H1 (cell line): Measurements from ENCODE around the gene ZBTB7A. TPM values are rescaled to one million over a fixed set of nuclear protein-coding genes. Genes with fewer than 3 reads are reported as not detected.

ENCODE experiments used
- CTCF ChIA-PET: fragments of 300-600 bp; sonication (Branson Sonifier 250); formaldehyde crosslinking; loops from one replicate; lab custom pipeline; 2021; ENCODE audit not compliant: partially characterized antibody; lab: Charles Lee
- POLR2A ChIA-PET: fragments of 300-600 bp; sonication (Branson Sonifier 250); formaldehyde crosslinking; loops from one replicate; lab custom pipeline; 2021; ENCODE audit warnings: inconsistent platforms; ENCODE audit not compliant: partially characterized antibody; lab: Charles Lee
- DNase-seq, 2 experiments: peaks; one replicate each; pipeline versions ENCODE4 v3.0.0 to v3.0.0-alpha.2; 2010 to 2022; ENCODE audit warnings: low spot score in 2 of 2, low read depth in 1 of 2, mixed read lengths in 1 of 2
- FAIRE-seq: peaks from 2 replicates; lab custom pipeline; 2011; peaks lifted over from hg19 to GRCh38; lab: Jason Lieb, UNC
- H2AFZ ChIP-seq: 2 replicates; pipeline ENCODE4 v1.8.1; 2012; ENCODE audit warnings: low read length, inconsistent platforms
- H2AK5ac ChIP-seq: 2 replicates; pipeline ENCODE4 v1.6.1; 2013; ENCODE audit warnings: low read depth, low read length
- H2BK120ac ChIP-seq: replicated peaks from 2 replicates; pipeline ENCODE3; 2013; ENCODE audit warnings: low read depth, low read length, inconsistent platforms
- H2BK12ac ChIP-seq: 2 replicates; pipeline ENCODE4 v1.6.1; 2013; ENCODE audit warnings: low read depth, low read length
- H2BK15ac ChIP-seq: 2 replicates; pipeline ENCODE4 v1.6.1; 2013; ENCODE audit warnings: low read length
- H2BK20ac ChIP-seq: 2 replicates; pipeline ENCODE4 v1.6.1; 2013; ENCODE audit warnings: low read length
- H2BK5ac ChIP-seq: 2 replicates; pipeline ENCODE4 v1.6.1; 2013; ENCODE audit warnings: low read depth, low read length
- H3K14ac ChIP-seq: 2 replicates; pipeline ENCODE4 v1.6.1; 2013; ENCODE audit warnings: inconsistent platforms; ENCODE audit not compliant: insufficient read length
- H3K18ac ChIP-seq: 2 replicates; pipeline ENCODE4 v1.6.1; 2013; ENCODE audit warnings: low read length; ENCODE audit errors: extremely low read depth
- H3K23ac ChIP-seq: 2 replicates; pipeline ENCODE4 v1.6.1; 2013; ENCODE audit warnings: inconsistent platforms; ENCODE audit not compliant: insufficient read length
- H3K23me2 ChIP-seq: 2 replicates; pipeline ENCODE4 v1.6.1; 2013; ENCODE audit warnings: low read depth, low read length
- H3K27ac ChIP-seq: 2 replicates; pipeline ENCODE4 v1.6.1; 2011; ENCODE audit warnings: low read depth, low read length, inconsistent platforms
- H3K27me3 ChIP-seq, 4 experiments: replicated peaks in 1 of 4; 1 replicate in 1 of 4; 2 replicates in 3 of 4; pipeline versions ENCODE4 v1.6.1 to v1.8.1; 2011 to 2013; ENCODE audit warnings: low read length in 3 of 4, mild to moderate bottlenecking in 3 of 4, inconsistent platforms in 2 of 4, mixed read lengths in 2 of 4, moderate library complexity in 1 of 4; ENCODE audit not compliant: control insufficient read depth in 3 of 4, insufficient read depth in 3 of 4; ENCODE audit errors: extremely low read depth in 1 of 4
- H3K36me3 ChIP-seq, 4 experiments: 2 replicates each; pipeline versions ENCODE4 v1.6.1 to v1.8.1; 2011 to 2013; ENCODE audit warnings: mild to moderate bottlenecking in 4 of 4, low read length in 3 of 4, moderate library complexity in 2 of 4, control low read depth in 1 of 4, inconsistent platforms in 1 of 4; ENCODE audit not compliant: insufficient read depth in 4 of 4, control insufficient read depth in 2 of 4
- H3K4ac ChIP-seq: replicated peaks from 2 replicates; pipeline ENCODE3; 2013; ENCODE audit warnings: low read length, low read depth, mixed read lengths, inconsistent platforms; ENCODE audit not compliant: insufficient read length
- H3K4me1 ChIP-seq, 4 experiments: replicated peaks in 1 of 4; 1 replicate in 1 of 4; 2 replicates in 3 of 4; pipeline versions ENCODE4 v1.6.1 to v1.8.1; 2011 to 2013; ENCODE audit warnings: low read length in 3 of 4, inconsistent platforms in 2 of 4, mixed read lengths in 1 of 4; ENCODE audit not compliant: insufficient read depth in 4 of 4, control insufficient read depth in 3 of 4
- H3K4me2 ChIP-seq, 2 experiments: 2 replicates each; pipeline versions ENCODE4 v1.6.1 to v1.8.1; 2011 to 2013; ENCODE audit warnings: low read depth in 2 of 2, low read length in 2 of 2, control low read depth in 1 of 2, inconsistent platforms in 1 of 2, mild to moderate bottlenecking in 1 of 2; ENCODE audit not compliant: insufficient read depth in 1 of 2
- H3K4me3 ChIP-seq, 4 experiments: fragments of 200-600, 300-600 bp in 1 of 4; sonication (generic), shearing (Covaris generic), sonication (Bioruptor Twin) in 1 of 4; 2 replicates each; pipeline versions ENCODE4 v1.5.1 to v1.8.1; 2011 to 2016; ENCODE audit warnings: low read length in 4 of 4, low read depth in 3 of 4, control low read depth in 2 of 4, inconsistent platforms in 2 of 4, mild to moderate bottlenecking in 2 of 4, mixed read lengths in 1 of 4, moderate library complexity in 1 of 4; ENCODE audit not compliant: insufficient read depth in 2 of 4; ENCODE audit errors: extremely low read depth in 1 of 4
- H3K56ac ChIP-seq: replicated peaks from 2 replicates; pipeline ENCODE3; 2013; ENCODE audit warnings: low read depth, mild to moderate bottlenecking, mixed read lengths, low read length, inconsistent platforms; ENCODE audit not compliant: insufficient read length
- H3K79me1 ChIP-seq: 2 replicates; pipeline ENCODE4 v1.6.1; 2013; ENCODE audit warnings: low read depth, low read length, control low read depth
- H3K79me2 ChIP-seq, 2 experiments: 2 replicates each; pipeline versions ENCODE4 v1.6.1 to v1.8.1; 2012 to 2013; ENCODE audit warnings: low read length in 2 of 2, mild to moderate bottlenecking in 2 of 2, inconsistent platforms in 1 of 2; ENCODE audit not compliant: insufficient read depth in 2 of 2, control insufficient read depth in 1 of 2
- H3K9ac ChIP-seq, 4 experiments: replicated peaks in 1 of 4; 1 replicate in 1 of 4; 2 replicates in 3 of 4; pipeline versions ENCODE4 v1.6.1 to v1.8.1; 2011 to 2013; ENCODE audit warnings: low read depth in 3 of 4, low read length in 3 of 4, control low read depth in 2 of 4, mild to moderate bottlenecking in 2 of 4, moderate library complexity in 2 of 4, inconsistent platforms in 1 of 4; ENCODE audit errors: extremely low read depth in 1 of 4
- H3K9me3 ChIP-seq, 2 experiments: 2 replicates each; pipeline versions ENCODE4 v1.6.1 to v1.8.1; 2012 to 2013; ENCODE audit warnings: mild to moderate bottlenecking in 2 of 2, moderate library complexity in 2 of 2, control low read depth in 1 of 2, inconsistent platforms in 1 of 2, low read depth in 1 of 2, low read length in 1 of 2, mixed read lengths in 1 of 2; ENCODE audit not compliant: insufficient read depth in 2 of 2
- H4K20me1 ChIP-seq, 2 experiments: replicated peaks in 1 of 2; 2 replicates each; pipeline versions ENCODE3 to v1.8.1; 2011 to 2013; ENCODE audit warnings: inconsistent platforms in 2 of 2, low read length in 2 of 2, mild to moderate bottlenecking in 1 of 2; ENCODE audit not compliant: insufficient read depth in 2 of 2, control insufficient read depth in 1 of 2
- H4K5ac ChIP-seq: 2 replicates; pipeline ENCODE4 v1.6.1; 2013; ENCODE audit warnings: low read length, low read depth, mixed read lengths, inconsistent platforms; ENCODE audit not compliant: insufficient read length
- H4K8ac ChIP-seq: 2 replicates; pipeline ENCODE4 v1.8.0; 2013; ENCODE audit warnings: mild to moderate bottlenecking, moderate library complexity, low read length, inconsistent platforms; ENCODE audit not compliant: insufficient read depth; ENCODE audit errors: extremely low read depth
- H4K91ac ChIP-seq: replicated peaks from 2 replicates; pipeline ENCODE3; 2013; ENCODE audit warnings: low read length, mixed read lengths, inconsistent platforms; ENCODE audit not compliant: insufficient read length
- BRCA1 ChIP-seq: IDR thresholded peaks from 2 replicates; pipeline ENCODE4 v1.6.1; 2012; ENCODE audit warnings: low read depth, low read length, improper control_type of control experiment
- CEBPB ChIP-seq: IDR thresholded peaks from 2 replicates; pipeline ENCODE4 v1.6.1; 2012; ENCODE audit warnings: low read depth, low read length
- CREB1 ChIP-seq: IDR thresholded peaks from 2 replicates; pipeline ENCODE4 v1.6.1; 2012; ENCODE audit warnings: inconsistent platforms
- KDM1A ChIP-seq: fragments of 200-600, 300-600 bp; sonication (generic); IDR thresholded peaks from 2 replicates; pipeline ENCODE4 v1.7.1; 2016; ENCODE audit warnings: mild to moderate bottlenecking, low read length, borderline replicate concordance
- KDM4A ChIP-seq: IDR thresholded peaks from one replicate; pipeline ENCODE4 v1.7.1; 2012; ENCODE audit warnings: low read depth, mild to moderate bottlenecking, moderate library complexity, low read length, inconsistent platforms; ENCODE audit not compliant: severe bottlenecking
- PHF8 ChIP-seq: fragments of 200-600 bp; sonication (generic); conservative IDR thresholded peaks from 2 replicates; pipeline ENCODE4 v1.7.1; 2012; ENCODE audit warnings: low read depth, mild to moderate bottlenecking, inconsistent platforms, low read length, moderate library complexity
- TCF12 ChIP-seq: IDR thresholded peaks from 2 replicates; pipeline ENCODE4 v1.6.1; 2011; ENCODE audit warnings: low read depth, mild to moderate bottlenecking, low read length
- YY1 ChIP-seq: IDR thresholded peaks from 2 replicates; pipeline ENCODE4 v1.6.1; 2011; ENCODE audit warnings: low read depth, mild to moderate bottlenecking, low read length
- WGBS, 2 experiments: shearing (Covaris generic) in 1 of 2; methylation state at CpG; one replicate each; pipeline versions ENCODE4 v1.1.6 to v1.1.7; 2013 to 2015; ENCODE audit warnings: low lambda C conversion rate in 2 of 2, mixed read lengths in 2 of 2, inconsistent platforms in 1 of 2, low coverage in 1 of 2, missing lambda C conversion rate in 1 of 2; ENCODE audit not compliant: insufficient replicate concordance in 2 of 2, insufficient coverage in 1 of 2, insufficient read length in 1 of 2; ENCODE audit errors: extremely low coverage in 1 of 2, missing lambda C conversion rate in 1 of 2; 5-methylcytosine and 5-hydroxymethylcytosine counted together
- polyA plus RNA-seq, 7 experiments: library from polyadenylated mRNA; depleted of rRNA in 3 of 7; stranded (reverse) in 5 of 7; unstranded in 2 of 7; fragments of >200 nt in 5 of 7; fragments of 200-250 nt in 2 of 7; gene quantifications; 1 replicate in 5 of 7; 2 replicates in 1 of 7; 4 replicates in 1 of 7; pipeline versions ENCODE4 v1.2.1 to v1.2.3, GENCODE V29; 2011 to 2013; ENCODE audit warnings: missing spikeins in 2 of 7, mixed read lengths in 2 of 7
- total RNA-seq: library from RNA; stranded (reverse); fragmentation: NEBNext Ultra II Directional; extraction: Animal tissue kit (Norgen Biotek cat#: 25700); gene quantifications from 2 replicates; pipeline ENCODE4 v1.2.1, GENCODE V29; 2021
- TF ChIP-seq, protein P1 (sequence below): IDR thresholded peaks from 2 replicates; pipeline ENCODE4 v1.6.1; 2011; ENCODE audit warnings: low read length, improper control_type of control experiment

ZBTB7A gene
- total and polyA plus RNA-seq, 2 of the 8 experiments (the other 6 are each of a cell fraction or from before 2014, with no cell fraction given), result 5.6 to 17.8 TPM

DNA sequence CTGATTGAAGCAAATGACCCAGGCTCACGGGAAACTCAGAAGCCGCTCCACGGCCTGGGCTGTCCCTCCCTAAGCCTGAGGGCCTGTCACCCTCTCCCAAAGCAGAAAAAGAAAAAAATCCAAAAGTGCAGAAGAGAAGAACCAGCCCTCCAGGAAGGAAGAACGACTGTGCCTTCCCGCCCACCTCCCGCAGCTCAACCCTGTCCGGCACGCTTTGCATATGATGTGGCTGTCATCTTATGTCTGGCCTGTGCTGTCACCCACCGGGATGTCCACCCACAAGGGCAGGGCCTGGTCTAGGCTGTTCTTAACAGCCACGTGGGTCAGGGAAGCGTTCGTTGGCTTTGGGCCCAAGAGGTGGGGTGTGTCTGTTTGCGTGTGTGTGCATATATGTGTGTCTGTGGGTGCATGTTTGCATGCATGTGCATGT, 13.7 kb downstream of the ZBTB7A start:
- Histone ChIP-seq H3K27me3 (no peaks in the 10 kb centered on the region), H2BK120ac (no peak overlapping the region), H2BK12ac (0 out of 2 replicates have a peak overlapping the region, but pooled peaks have one; percentile 21), H3K4me1 (peaks cover 0 to 4% (median 1%) of the 10 kb centered on the region in 4 experiments; a peak in 2 of 7 replicates), H4K91ac (no peak overlapping the region), H4K8ac (peak overlapping the region; percentile 28; the same call in 1 of the 2 replicates), H2AFZ (no peak overlapping the region), H3K9me3 (no peaks in the 10 kb centered on the region), H3K56ac (no peak overlapping the region), H3K4ac (no peak overlapping the region), H3K27ac (no peak overlapping the region), H3K23me2 (0 out of 2 replicates have a peak, but pooled peaks cover 3% of the 10 kb centered on the region), H3K14ac (no peak overlapping the region), H3K4me3 (no peak overlapping the region), H3K79me2 (peaks cover 3 to 54% of the 10 kb centered on the region in 2 experiments; a peak in 2 of 4 replicates), H2AK5ac (no peak overlapping the region), H4K20me1 (peaks cover 31 to 48% of the 10 kb centered on the region in 2 experiments), H3K18ac (no peak overlapping the region), H2BK15ac (no peak overlapping the region), H2BK20ac (no peak overlapping the region), H3K9ac (no peak overlapping the region), H3K36me3 (peaks cover 2 to 27% (median 14%) of the 10 kb centered on the region in 4 experiments), H4K5ac (no peak overlapping the region), H3K4me2 (no peak overlapping the region), H3K79me1 (peaks cover 33% of the 10 kb centered on the region), H3K23ac (no peak overlapping the region), H2BK5ac (peak overlapping the region; percentile 46; the same call in 1 of the 2 replicates)
- 96% methylated on average over 13 of the region's 13 CpGs; no CpG with 5 or more reads in 1 of the 2 experiments for WGBS, 2 experiments
- DNase-seq (no peak), FAIRE-seq (no peak)
- POLR2A ChIA-PET, result interaction anchor here (1.4 to 1.5 kb wide), 2 partner anchors 12 to 14 kb away, joined by 3 to 4 read pairs; no protein-coding TSS in a partner anchor
- TF ChIP-seq PHF8, result no peak
- no peak for TF ChIP-seq KDM1A
- no peak for TF ChIP-seq CREB1
- TF ChIP-seq YY1, result no peak
- TF ChIP-seq TCF12, result no peak
- no peak for TF ChIP-seq CEBPB
- TF ChIP-seq BRCA1, result no peak
- no peak for TF ChIP-seq KDM4A
- TF ChIP-seq, protein P1, sequence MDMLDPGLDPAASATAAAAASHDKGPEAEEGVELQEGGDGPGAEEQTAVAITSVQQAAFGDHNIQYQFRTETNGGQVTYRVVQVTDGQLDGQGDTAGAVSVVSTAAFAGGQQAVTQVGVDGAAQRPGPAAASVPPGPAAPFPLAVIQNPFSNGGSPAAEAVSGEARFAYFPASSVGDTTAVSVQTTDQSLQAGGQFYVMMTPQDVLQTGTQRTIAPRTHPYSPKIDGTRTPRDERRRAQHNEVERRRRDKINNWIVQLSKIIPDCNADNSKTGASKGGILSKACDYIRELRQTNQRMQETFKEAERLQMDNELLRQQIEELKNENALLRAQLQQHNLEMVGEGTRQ, result no peak
- CTCF ChIA-PET, result no interaction called here
